ENCODE measurements around the gene CCDC148.
"Not testable (repeated sequence)": the region's sequence is repeated elsewhere in the genome, so short reads cannot be mapped to it uniquely, and the experiment has no call there.

CCDC148 gene

GRCh38 chr2:158482594-158482993 is 26.0 kb upstream of the CCDC148 start:
- DNase-seq (ENCODE audit: low read depth), result no peak

- DNase-seq (ENCODE audit: low read depth), result no peak
Observed at GRCh38 chr2:158481116-158481515, 24.6 kb upstream of the CCDC148 start.

GRCh38 chr2:158478816-158479215 is 22.3 kb upstream of the CCDC148 start:
- no peak for DNase-seq (ENCODE audit: low read depth)

DNA sequence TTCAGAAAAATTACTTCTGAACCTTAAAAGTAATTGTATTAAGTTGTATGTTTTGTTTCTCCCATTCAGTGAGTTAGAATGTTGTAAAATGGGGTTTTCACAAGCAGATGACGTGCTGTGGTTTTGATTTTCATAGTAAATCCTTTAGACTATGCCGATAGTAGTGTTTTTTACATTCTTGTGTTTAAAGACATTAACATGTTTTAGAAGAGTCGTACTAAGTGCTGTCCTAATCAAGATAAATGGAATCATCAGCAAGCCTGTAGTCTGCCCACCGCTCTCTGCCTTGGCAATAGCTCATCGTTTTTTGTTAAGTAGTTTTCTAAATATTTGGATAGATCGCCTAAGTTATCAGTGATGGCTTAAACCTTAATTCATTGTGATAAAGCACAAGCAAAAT is 21.7 kb upstream of the CCDC148 start:
- no peak for DNase-seq (ENCODE audit: low read depth)

DNA sequence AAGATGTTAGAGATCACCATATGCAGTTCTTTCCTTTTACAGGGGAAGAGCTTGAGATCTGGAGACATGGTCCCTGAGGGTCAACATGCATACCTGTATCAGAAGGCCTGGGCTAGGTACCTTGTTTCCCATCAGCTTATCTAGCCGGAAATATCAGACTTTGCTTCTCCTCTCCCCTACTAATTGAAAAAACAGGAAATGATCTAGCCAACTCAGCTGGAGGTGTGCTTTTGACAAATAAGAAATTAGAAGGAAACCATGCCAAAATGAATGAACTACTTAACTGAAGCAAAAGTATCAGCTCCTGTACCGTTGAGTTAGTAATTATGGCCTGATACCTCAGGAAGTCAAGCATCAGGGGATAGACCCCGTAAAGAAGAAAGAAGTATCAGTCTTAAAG is 20.6 kb upstream of the CCDC148 start:
- no peak for DNase-seq (ENCODE audit: low read depth)

- DNase-seq (ENCODE audit: low read depth), result not testable (repeated sequence)
Observed at GRCh38 chr2:158474526-158475011, 18.0 kb upstream of the CCDC148 start.

DNA sequence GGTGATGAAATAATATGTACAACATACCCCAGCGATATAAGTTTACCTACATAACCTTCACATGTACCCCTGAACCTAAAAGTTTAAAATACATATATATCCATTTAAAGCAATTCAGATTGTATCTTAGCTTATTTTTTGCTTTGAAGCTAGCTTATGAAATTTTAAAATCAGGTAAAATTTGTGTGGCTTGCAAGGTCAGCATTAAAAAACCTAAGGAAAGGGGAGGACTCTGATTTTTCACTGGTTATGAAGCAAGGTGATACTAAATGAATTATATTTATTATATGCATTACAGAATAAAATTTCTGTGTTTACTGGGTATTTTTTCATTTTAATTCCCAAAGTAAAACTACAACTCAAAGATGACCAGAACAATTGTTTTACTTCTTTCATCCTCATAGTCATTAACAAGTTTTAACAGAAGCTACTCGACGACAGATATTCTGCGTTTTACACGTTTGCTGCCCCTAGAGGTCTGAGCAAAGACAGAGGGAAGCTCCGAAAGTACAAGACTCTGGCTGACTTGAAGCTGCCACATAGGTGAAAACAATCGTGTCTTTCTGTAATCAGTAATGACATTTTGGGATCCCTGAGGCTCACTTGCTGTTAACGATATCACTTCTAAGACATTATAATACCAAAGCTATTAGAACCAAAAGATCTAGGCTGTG is 17.3 kb upstream of the CCDC148 start:
- no peak for DNase-seq (ENCODE audit: low read depth)

GRCh38 chr2:158473300-158473699 is 16.7 kb upstream of the CCDC148 start:
- DNase-seq (ENCODE audit: low read depth), result not testable (repeated sequence)

DNA sequence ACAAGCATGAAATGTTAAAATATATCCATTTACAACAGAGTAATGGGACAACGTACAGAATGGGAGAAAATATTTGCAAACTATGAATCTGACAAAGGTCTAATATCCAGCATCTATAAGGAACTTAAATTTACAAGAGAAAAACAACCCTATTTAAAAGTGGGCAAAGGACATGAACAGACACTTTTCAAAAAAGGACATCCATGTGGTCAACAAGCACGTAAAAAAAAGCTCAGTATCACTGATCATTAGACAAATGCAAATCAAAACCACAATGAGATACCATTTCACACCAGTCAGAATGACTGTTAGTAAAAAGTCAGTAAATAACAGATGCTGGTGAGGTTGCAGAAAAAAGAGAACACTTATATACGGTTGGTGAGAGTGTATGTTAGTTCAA is 16.3 kb upstream of the CCDC148 start:
- DNase-seq (ENCODE audit: low read depth), result not testable (repeated sequence)

DNA sequence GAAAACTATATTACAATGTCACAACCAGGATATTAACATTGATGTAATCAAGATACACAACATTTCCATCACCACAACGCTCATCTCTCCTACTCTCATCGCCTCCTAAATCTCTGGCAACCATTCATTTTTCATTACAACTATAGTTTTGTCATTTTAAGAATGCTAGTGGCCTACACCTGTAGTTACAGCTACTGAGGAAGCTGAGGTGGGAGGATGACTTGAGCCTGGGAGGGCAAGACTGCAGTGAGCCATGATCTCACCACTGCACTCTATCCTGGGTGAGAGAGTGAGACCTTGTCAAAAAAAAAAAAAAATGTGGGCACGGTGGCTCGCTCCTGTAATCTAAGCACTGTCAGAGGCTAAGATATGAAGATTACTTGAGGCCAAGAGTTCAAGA is 10.7 kb upstream of the CCDC148 start:
- no peak for DNase-seq (ENCODE audit: low read depth)

DNA sequence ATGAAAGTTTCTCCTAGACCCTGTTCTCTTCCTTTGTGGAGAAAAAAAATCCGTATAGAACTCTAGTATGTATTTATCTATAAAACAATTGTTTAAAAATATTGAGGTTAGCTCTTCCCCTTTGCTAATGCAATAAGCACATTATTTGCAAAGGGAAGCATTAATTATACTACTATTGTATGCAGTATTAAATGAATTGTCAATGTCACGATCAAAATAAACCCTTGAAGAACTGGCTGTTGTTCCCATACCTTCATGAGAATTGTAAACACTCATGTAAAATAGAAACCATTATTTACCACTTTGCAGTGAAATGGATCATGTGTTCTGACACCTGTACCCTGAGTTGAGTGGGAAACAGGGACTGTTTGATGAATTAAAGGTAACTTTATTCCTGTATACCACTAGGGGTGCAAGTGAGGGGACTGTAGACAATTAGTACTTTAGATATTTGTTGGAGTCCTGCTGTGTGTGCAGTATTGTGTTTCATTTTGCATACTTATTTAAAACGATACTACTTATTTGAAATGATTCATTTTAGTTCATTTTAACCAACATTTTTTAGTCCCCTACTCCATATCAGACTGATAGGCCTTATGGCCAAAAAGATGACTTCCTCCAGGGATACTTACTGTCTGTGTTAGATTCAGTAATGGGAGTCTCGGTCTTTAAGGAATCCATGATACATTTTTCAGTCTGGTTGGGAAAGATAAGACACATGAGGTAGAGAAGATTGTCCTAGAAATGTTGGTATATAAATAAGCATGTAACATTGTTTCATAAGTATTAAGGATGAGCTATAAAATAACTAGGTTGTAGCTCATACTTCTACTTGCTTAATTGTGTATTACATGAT is 8.1 kb upstream of the CCDC148 start:
- DNase-seq (ENCODE audit: low read depth), result no peak

DNA sequence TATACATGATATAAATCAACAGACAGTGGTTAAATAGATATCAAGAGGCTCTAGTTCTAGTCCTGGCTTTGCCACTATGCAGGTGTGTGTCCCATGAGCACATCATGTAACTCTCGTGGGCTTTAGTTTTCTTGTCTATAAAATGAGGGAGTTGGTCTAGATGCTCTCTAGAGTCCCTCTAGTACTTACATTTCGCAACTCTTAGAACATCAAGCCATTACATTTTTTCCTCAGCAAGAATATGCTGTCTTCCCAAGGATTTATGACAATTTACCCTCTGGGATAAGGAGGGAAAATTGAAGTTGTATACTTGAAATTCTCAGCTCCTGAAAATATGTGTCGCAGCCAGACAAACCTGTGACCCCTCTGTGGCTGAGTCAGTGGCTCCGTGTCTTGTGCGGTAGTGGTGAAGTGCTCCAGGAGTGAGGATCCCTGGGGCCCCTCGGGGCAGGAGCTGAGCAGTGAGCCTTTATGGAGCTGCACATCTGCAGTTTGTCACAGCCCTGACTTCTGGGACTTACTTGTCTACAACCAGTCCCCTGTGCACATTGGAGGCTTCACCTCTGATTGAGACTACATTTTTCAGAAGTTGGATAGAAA is 7.0 kb upstream of the CCDC148 start:
- DNase-seq (ENCODE audit: low read depth), result no peak

- no peak for DNase-seq (ENCODE audit: low read depth)
Observed at GRCh38 chr2:158460632-158461297, 4.2 kb upstream of the CCDC148 start.

DNA sequence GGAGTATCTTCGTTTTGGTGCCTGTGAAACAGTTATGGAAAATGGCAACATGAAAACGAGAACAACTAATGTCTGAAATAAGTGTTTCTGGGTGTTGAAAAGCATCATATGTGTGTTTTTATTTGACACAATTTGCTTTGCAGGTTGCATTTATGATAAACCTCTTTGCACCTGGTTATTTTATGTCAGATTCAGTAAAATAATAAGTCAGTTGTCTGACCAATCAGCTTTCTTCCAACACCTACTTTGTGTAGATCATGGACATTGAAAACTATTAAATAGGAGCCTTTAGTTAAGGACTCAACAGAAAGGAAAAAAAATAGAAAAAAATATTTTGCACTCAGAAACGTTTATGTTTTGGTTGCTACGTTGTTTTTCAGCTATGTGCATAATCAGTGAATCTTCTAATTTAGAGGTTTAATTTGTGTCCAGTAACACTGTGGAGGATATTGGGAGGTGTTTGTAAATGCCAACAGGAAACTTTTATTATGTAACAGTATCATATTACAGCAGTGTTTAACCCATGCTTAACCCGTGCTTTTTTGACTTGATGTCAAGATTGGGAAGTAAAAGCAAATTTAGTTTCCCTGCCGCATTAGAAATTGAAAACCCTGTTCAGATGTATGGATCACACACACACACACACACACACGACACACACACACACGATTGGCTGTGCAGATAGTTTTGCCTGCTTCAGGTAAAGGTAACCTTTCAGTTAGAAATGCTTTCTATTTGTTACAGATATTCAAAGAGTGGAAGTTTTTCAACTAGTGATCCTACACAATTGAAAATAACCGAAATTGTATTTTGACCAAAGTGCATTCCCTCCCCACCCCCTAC is 2.8 kb upstream of the CCDC148 start:
- no peak for DNase-seq (ENCODE audit: low read depth)

GRCh38 chr2:158458617-158458920 is 2.0 kb upstream of the CCDC148 start:
- DNase-seq (ENCODE audit: low read depth), result no peak

DNA sequence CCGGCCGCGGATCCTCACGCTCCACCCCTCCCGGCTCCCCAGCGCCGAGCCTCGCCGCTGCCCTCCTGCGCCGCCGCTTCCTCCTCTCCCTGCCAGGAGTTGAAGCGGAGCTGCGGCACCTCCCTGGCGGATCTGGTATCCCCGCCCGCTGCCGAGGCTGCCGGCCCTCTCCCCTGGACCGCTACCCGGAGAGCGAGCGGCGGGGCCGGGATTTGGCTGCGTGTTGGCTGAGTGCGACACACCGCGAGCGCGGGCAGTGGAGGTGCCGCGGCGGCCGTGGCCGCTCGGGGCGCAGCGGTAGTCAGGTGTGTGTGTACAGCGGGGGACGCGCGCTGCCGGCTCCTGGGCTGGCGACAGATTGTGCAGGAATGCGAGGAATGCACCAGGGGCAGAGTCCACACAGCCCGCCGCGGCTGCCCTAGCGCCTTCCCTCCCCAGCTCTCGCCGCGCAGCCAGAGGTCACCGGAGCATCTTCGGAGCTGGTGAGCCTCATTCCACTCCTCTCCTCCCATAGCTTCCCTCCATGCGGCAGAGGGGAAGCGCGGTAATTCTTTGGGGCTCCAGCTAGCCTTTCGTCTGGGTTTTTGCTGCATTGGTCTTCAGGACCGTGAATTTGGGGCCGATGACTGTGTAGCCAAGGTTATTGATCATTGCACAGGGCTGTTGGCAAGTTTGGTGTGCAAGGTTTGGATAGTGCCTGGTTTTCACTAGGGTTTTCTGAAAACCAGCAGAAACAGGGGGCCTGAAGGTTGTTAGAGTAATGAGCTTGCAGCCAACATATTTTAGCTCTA is 1.5 kb upstream of the CCDC148 start:
- DNase-seq (ENCODE audit: low read depth), result peak; percentile 52

DNA sequence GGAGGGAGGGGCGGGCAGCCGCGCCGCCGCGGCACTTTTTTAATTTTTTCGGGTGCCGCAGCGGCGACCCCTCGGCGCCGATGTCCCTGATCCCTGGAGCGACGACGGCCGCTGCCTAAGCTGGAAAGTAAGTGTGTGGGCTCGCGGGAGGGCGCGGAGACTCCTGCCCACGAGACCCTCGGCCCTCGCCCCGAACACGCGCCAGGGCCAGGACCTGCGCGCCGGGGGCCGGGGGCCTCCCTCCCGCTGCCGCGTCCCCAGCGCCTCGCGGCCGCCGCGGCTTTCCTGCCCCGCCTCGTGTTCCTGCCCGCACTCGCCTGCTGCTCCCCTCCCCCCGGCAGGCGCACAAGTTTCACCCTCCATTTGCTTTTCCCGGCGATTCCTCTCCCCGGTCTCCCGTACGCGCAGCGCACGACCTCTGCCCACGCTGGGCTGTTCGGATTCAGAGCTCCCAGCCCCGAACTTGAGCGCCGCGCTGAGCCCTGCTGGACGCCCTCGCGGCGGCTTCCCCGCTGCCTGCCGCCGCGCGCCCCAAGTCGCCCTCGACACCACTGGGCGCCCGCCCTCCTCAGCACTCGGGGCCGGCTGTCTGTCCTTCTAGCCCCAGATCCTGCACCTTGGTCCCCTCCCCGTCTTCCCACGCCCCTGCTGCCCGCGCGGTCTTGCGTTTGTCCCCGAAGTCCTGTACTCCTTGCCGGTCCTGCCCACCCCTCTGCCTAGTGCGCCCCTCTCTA is 706 bp upstream of the CCDC148 start:
- DNase-seq (ENCODE audit: low read depth), result peak; percentile 59

- DNase-seq (ENCODE audit: low read depth), result no peak
Observed at GRCh38 chr2:158443606-158444005, 12.9 kb downstream of the CCDC148 start.

- not testable (repeated sequence) for DNase-seq (ENCODE audit: low read depth)
Observed at GRCh38 chr2:158439062-158439461, 17.5 kb downstream of the CCDC148 start.

GRCh38 chr2:158433716-158434115 is 22.8 kb downstream of the CCDC148 start:
- not testable (repeated sequence) for DNase-seq (ENCODE audit: low read depth)
